A673 (cell line): ENCODE measurements around the gene DLG2. TPM values are rescaled to one million over a fixed set of nuclear protein-coding genes. Genes with fewer than 3 reads are reported as not detected.

Experiments used
- BruUV-seq: library from RNA; stranded (reverse); fragments of 400-500 nt; replicated peaks from 2 replicates; lab custom pipeline; 2021; lab: Mats Ljungman, UMichigan
- CTCF ChIA-PET: fragments of 300-600 bp; sonication (Branson Sonifier 250); formaldehyde crosslinking; loops from one replicate; lab custom pipeline; 2022; ENCODE audit warnings: antibody characterized with exemption; lab: Charles Lee
- POLR2A ChIA-PET: fragments of 300-600 bp; sonication (Branson Sonifier 250); formaldehyde crosslinking; loops from one replicate; lab custom pipeline; 2022; ENCODE audit warnings: antibody characterized with exemption; ENCODE audit not compliant: low non-redundant PET; lab: Charles Lee
- DNase-seq: peaks from one replicate; pipeline ENCODE4 v3.0.0-alpha.2; 2015; ENCODE audit warnings: low spot score
- H3K27ac ChIP-seq: fragments of 200-600 bp; sonication (generic); 2 replicates; pipeline ENCODE4 v1.5.1; 2016; ENCODE audit warnings: mixed run types, low read depth, mild to moderate bottlenecking, mixed read lengths, antibody characterized with exemption, low read length; ENCODE audit not compliant: poor library complexity, severe bottlenecking
- H3K27me3 ChIP-seq: fragments of 200-600 bp; sonication (generic); replicated peaks from 2 replicates; pipeline ENCODE4 v1.6.1; 2017; ENCODE audit warnings: mixed run types, low read depth, mild to moderate bottlenecking, mixed read lengths, antibody characterized with exemption, low read length; ENCODE audit not compliant: insufficient read depth, poor library complexity
- H3K36me3 ChIP-seq: fragments of 200-600 bp; sonication (generic); 2 replicates; pipeline ENCODE4 v1.6.1; 2016; ENCODE audit warnings: mixed run types, mild to moderate bottlenecking, mixed read lengths, antibody characterized with exemption, low read length; ENCODE audit not compliant: insufficient read depth, poor library complexity, severe bottlenecking
- H3K4me1 ChIP-seq: fragments of 200-600 bp; sonication (generic); 2 replicates; pipeline ENCODE4 v1.6.1; 2017; ENCODE audit warnings: mixed run types, mild to moderate bottlenecking, mixed read lengths, antibody characterized with exemption, low read length; ENCODE audit not compliant: insufficient read depth, poor library complexity, severe bottlenecking
- H3K4me3 ChIP-seq: fragments of 200-600 bp; sonication (generic); 2 replicates; pipeline ENCODE4 v1.5.1; 2016; ENCODE audit warnings: low read depth, mixed run types, mild to moderate bottlenecking, mixed read lengths, low read length; ENCODE audit not compliant: poor library complexity, severe bottlenecking
- H3K9me3 ChIP-seq: fragments of 200-600 bp; sonication (generic); 2 replicates; pipeline ENCODE4 v1.6.1; 2016; ENCODE audit warnings: mixed run types, low read depth, mild to moderate bottlenecking, mixed read lengths, antibody characterized with exemption, low read length; ENCODE audit not compliant: poor library complexity, severe bottlenecking
- CTCF ChIP-seq: fragments of 300-800, 200-600 bp; sonication (generic); conservative IDR thresholded peaks from 2 replicates; pipeline ENCODE4 v1.5.1; 2017; ENCODE audit warnings: low read depth, mild to moderate bottlenecking, antibody characterized with exemption, low read length, moderate library complexity, mixed read lengths
- EZH2 ChIP-seq: fragments of 200-600 bp; sonication (generic); IDR thresholded peaks from 2 replicates; pipeline ENCODE4 v1.6.1; 2017; ENCODE audit warnings: borderline replicate concordance, low read depth, mild to moderate bottlenecking, mixed read lengths, antibody characterized with exemption, low read length; ENCODE audit not compliant: poor library complexity, severe bottlenecking
- intact Hi-C: fragments of 100-400 bp; cut with micrococcal nuclease; formaldehyde crosslinking; loops from one replicate; pipeline ENCODE4 v1.10.0; 2022; ENCODE audit not compliant: unreplicated experiment
- total RNA-seq: library from RNA; stranded (reverse); gene quantifications from 2 replicates; pipeline ENCODE4 v1.2.3, GENCODE V29; 2021

The DLG2 gene
- total RNA-seq, 1 experiment from 2014 or later, result 277 TPM

DNA sequence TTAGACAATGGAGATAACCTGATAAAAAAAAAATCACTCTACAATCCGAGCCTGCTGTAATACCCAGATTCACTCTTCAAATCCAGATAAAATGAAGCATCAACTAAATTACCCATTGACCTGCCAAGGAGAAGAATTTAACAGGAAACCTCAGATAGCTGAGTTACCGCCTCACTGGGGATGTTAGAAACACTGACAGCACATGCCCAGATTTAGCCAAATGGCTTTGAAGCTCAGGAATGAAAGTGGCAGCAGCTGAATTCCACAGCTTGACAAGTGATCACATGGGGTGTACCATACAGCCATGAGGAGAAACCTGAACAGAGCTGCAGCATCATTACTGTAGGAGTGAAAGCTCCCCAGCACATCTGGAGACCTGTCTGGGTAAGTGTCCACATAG is 807.6 kb downstream of the DLG2 start:
- ChIA-PET POLR2A (no interaction called here), CTCF (no interaction called here)

DNA sequence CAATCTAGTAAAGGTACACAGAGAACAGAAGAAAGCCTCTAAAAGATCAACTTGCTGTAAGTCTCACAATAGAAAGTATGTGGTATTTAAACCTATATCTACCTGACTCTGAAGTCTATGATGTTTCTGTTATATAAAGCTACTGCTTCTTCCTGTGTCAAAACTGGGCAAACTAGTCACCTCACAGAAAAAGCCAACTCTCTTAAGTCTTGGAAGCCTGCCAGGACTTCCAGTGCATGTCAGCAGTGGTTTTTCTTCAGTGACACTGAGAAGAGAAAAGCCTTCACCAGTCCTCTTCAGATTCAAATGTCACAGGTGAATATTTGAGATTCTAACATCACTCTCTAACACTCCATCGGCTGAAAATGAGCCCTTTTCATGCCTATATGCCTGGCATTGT is 808.0 kb downstream of the DLG2 start:
- no peak overlapping the region for H3K27ac ChIP-seq
- no peaks in the 10 kb centered on the region for H3K36me3 ChIP-seq
- H3K4me1 ChIP-seq, result no peaks in the 10 kb centered on the region
- BruUV-seq, result no TSS peak
- ChIA-PET POLR2A (no interaction called here), CTCF (no interaction called here)
- intact Hi-C loops, result no loop called here
- H3K4me3 ChIP-seq, result no peak overlapping the region
- peak; percentile 20 for DNase-seq
- no peaks in the 10 kb centered on the region for H3K9me3 ChIP-seq
- no peaks in the 10 kb centered on the region for H3K27me3 ChIP-seq
- TF ChIP-seq EZH2 (no peak), CTCF (no peak)

More for the DNA sequence above, 807.6 kb downstream of the DLG2 start:
- DNase-seq, result no peak
- Histone ChIP-seq H3K27ac (no peak overlapping the region), H3K9me3 (no peaks in the 10 kb centered on the region), H3K27me3 (no peaks in the 10 kb centered on the region), H3K4me1 (no peaks in the 10 kb centered on the region), H3K4me3 (no peak overlapping the region), H3K36me3 (no peaks in the 10 kb centered on the region)
- BruUV-seq, result no TSS peak
- intact Hi-C loops, result no loop called here
- TF ChIP-seq EZH2 (no peak), CTCF (no peak)

DNA sequence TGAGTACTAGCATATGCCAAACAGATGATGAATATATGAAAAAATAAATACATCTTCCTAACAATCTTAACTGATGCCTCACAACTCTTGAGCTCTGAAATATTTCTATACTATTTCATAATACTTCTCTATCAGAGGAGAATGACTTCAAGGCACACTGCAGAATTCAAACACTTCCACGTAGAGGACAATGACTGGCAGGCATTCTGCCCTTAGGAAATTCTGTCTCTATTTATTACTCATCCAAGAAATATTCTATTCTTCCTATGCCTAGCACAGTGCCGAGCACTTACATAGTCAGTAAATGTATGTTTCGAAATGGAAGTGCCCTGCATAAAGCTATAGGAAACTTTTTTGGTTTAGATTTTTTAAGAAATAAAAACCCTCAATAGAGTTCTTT is 809.1 kb downstream of the DLG2 start:
- CTCF ChIA-PET, result no interaction called here
- no TSS peak for BruUV-seq

More for the DNA sequence above, 809.1 kb downstream of the DLG2 start:
- H3K9me3 ChIP-seq, result no peaks in the 10 kb centered on the region
- intact Hi-C loops, result no loop called here
- H3K27me3 ChIP-seq, result no peaks in the 10 kb centered on the region
- H3K36me3 ChIP-seq, result no peaks in the 10 kb centered on the region
- H3K4me3 ChIP-seq, result no peak overlapping the region
- no peak overlapping the region for H3K27ac ChIP-seq
- peak; percentile 14 for DNase-seq
- TF ChIP-seq CTCF (no peak), EZH2 (no peak)
- POLR2A ChIA-PET, result no interaction called here
- H3K4me1 ChIP-seq, result no peaks in the 10 kb centered on the region
